ENCODE results near the gene EPN1. TPM values are rescaled to one million over a fixed set of nuclear protein-coding genes. Genes with fewer than 3 reads are reported as not detected.

The EPN1 gene
- total and polyA plus RNA-seq, 9 of the 15 experiments (the other 6 are each of a cell fraction or from before 2014, with no cell fraction given), result 0.08 to 138 (median 12.7) TPM

DNA sequence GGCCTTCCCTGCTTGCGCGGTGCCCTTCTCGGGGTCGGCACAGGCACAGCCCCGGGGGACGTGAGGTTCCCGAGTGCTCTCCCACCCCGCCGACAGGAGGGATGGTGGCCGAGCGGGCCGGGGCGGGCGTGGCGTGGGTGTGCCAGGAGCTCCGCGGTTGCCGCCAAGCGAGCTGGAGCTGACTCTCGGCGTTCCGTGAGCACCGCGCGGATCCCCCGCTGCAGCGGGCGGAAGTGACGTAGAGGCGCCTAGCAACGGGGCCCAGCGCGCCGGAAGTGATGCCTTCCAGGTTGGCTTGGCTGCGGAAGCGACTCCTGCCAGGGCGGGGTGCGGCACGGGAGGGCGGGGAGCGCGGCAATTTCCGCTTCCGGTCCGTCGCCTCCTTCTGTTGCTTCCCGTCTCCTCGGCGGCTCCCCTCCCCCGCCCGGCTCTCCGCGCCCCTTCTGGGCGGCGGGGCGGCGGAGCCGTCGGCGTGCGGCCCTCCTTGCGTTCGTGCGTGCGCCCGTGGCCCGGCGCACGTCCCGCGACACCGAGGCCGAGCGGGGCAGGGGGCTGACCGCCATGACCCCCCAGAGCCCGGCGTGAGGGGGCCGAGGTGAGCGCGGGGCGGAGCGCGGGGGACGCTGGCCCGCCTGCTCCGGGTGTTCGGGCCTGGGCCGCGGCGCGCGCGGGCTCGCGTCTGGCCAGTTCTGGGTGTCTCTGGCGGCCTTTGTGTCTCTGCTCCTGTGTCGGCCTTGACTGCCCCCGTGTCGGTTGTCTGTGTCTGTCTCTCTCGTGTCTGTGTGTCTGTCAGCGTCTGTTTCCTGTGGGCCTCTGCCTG is at the start of gene EPN1 (continued):
- TF ChIP-seq, protein P1, sequence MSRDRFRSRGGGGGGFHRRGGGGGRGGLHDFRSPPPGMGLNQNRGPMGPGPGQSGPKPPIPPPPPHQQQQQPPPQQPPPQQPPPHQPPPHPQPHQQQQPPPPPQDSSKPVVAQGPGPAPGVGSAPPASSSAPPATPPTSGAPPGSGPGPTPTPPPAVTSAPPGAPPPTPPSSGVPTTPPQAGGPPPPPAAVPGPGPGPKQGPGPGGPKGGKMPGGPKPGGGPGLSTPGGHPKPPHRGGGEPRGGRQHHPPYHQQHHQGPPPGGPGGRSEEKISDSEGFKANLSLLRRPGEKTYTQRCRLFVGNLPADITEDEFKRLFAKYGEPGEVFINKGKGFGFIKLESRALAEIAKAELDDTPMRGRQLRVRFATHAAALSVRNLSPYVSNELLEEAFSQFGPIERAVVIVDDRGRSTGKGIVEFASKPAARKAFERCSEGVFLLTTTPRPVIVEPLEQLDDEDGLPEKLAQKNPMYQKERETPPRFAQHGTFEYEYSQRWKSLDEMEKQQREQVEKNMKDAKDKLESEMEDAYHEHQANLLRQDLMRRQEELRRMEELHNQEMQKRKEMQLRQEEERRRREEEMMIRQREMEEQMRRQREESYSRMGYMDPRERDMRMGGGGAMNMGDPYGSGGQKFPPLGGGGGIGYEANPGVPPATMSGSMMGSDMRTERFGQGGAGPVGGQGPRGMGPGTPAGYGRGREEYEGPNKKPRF (IDR thresholded peaks at IDR 0.05; ENCODE audit: low read depth, low read length), result no peak
- TF ChIP-seq, protein P2, sequence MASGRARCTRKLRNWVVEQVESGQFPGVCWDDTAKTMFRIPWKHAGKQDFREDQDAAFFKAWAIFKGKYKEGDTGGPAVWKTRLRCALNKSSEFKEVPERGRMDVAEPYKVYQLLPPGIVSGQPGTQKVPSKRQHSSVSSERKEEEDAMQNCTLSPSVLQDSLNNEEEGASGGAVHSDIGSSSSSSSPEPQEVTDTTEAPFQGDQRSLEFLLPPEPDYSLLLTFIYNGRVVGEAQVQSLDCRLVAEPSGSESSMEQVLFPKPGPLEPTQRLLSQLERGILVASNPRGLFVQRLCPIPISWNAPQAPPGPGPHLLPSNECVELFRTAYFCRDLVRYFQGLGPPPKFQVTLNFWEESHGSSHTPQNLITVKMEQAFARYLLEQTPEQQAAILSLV (tag; IDR thresholded peaks at IDR 0.05), result no peak
- TF ChIP-seq NELFE (IDR thresholded peaks at IDR 0.05; ENCODE audit: insufficient read depth, insufficient read length), result no peak
- TF ChIP-seq GTF2E2 (tag; IDR thresholded peaks at IDR 0.05), result no peak
- TF ChIP-seq FOXK1 (CRISPR knock-in tag; IDR thresholded peaks at IDR 0.05; ENCODE audit: borderline replicate concordance), result no peak
- TF ChIP-seq ZNF79 (CRISPR knock-in tag; IDR thresholded peaks at IDR 0.05; ENCODE audit: low read depth), result no peak
- peak; percentile 29; the same call in 1 of the 2 replicates for TF ChIP-seq ZNF24 (IDR thresholded peaks at IDR 0.05)
- TF ChIP-seq, protein P3, sequence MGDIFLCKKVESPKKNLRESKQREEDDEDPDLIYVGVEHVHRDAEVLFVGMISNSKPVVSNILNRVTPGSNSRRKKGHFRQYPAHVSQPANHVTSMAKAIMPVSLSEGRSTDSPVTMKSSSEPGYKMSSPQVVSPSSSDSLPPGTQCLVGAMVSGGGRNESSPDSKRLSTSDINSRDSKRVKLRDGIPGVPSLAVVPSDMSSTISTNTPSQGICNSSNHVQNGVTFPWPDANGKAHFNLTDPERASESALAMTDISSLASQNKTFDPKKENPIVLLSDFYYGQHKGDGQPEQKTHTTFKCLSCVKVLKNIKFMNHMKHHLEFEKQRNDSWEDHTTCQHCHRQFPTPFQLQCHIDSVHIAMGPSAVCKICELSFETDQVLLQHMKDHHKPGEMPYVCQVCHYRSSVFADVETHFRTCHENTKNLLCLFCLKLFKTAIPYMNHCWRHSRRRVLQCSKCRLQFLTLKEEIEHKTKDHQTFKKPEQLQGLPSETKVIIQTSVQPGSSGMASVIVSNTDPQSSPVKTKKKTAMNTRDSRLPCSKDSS (IDR thresholded peaks at IDR 0.05; ENCODE audit: low read depth, partially characterized antibody), result no peak
- peak; percentile 74 for TF ChIP-seq SP1 (CRISPR knock-in tag; IDR thresholded peaks at IDR 0.05)
- TF ChIP-seq CBX3 (IDR thresholded peaks at IDR 0.05; ENCODE audit: borderline replicate concordance in 1 of 2, low read length in 2 of 2), result no peak
- TF ChIP-seq, protein P4, sequence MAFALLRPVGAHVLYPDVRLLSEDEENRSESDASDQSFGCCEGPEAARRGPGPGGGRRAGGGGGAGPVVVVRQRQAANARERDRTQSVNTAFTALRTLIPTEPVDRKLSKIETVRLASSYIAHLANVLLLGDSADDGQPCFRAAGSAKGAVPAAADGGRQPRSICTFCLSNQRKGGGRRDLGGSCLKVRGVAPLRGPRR (CRISPR knock-in tag; IDR thresholded peaks at IDR 0.05), result no peak
- TF ChIP-seq BHLHE40 (IDR thresholded peaks at IDR 0.05; ENCODE audit: low read length), result peak; percentile 93
- TF ChIP-seq, protein P5, sequence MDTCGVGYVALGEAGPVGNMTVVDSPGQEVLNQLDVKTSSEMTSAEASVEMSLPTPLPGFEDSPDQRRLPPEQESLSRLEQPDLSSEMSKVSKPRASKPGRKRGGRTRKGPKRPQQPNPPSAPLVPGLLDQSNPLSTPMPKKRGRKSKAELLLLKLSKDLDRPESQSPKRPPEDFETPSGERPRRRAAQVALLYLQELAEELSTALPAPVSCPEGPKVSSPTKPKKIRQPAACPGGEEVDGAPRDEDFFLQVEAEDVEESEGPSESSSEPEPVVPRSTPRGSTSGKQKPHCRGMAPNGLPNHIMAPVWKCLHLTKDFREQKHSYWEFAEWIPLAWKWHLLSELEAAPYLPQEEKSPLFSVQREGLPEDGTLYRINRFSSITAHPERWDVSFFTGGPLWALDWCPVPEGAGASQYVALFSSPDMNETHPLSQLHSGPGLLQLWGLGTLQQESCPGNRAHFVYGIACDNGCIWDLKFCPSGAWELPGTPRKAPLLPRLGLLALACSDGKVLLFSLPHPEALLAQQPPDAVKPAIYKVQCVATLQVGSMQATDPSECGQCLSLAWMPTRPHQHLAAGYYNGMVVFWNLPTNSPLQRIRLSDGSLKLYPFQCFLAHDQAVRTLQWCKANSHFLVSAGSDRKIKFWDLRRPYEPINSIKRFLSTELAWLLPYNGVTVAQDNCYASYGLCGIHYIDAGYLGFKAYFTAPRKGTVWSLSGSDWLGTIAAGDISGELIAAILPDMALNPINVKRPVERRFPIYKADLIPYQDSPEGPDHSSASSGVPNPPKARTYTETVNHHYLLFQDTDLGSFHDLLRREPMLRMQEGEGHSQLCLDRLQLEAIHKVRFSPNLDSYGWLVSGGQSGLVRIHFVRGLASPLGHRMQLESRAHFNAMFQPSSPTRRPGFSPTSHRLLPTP (IDR thresholded peaks at IDR 0.05; ENCODE audit: borderline replicate concordance, extremely low read depth, insufficient read length), result no peak
- TF ChIP-seq, protein P6, sequence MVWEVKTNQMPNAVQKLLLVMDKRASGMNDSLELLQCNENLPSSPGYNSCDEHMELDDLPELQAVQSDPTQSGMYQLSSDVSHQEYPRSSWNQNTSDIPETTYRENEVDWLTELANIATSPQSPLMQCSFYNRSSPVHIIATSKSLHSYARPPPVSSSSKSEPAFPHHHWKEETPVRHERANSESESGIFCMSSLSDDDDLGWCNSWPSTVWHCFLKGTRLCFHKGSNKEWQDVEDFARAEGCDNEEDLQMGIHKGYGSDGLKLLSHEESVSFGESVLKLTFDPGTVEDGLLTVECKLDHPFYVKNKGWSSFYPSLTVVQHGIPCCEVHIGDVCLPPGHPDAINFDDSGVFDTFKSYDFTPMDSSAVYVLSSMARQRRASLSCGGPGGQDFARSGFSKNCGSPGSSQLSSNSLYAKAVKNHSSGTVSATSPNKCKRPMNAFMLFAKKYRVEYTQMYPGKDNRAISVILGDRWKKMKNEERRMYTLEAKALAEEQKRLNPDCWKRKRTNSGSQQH (CRISPR knock-in tag; IDR thresholded peaks at IDR 0.05), result peak; percentile 23; the same call in 1 of the 2 replicates
- TF ChIP-seq ZEB2 (IDR thresholded peaks at IDR 0.05), result no peak
- TF ChIP-seq FOXP1 (CRISPR knock-in tag; IDR thresholded peaks at IDR 0.05), result no peak
- TF ChIP-seq WHSC1 (IDR thresholded peaks at IDR 0.05; ENCODE audit: low read length), result no peak
